ENCODE results near the gene ELMO1. TPM values are rescaled to one million over a fixed set of nuclear protein-coding genes. Genes with fewer than 3 reads are reported as not detected.
A peak's percentile ranks its signal among the peaks of the same experiment; 100 is the strongest.

The ELMO1 gene
- total RNA-seq, 4 donors from 2014 or later: 24.6 to 120 (median 71.9) TPM

- intact Hi-C loops (cut with DNase I; ENCODE audit: low total_unique reads): no loop called here
- in situ Hi-C loops (cut with MboI; ENCODE audit: low pct_ligation_motif_present in 1 of 4, low pct_unique_long_range_greater_than_20kb in 1 of 4, low sequenced_read_pairs in 3 of 4): loop anchor here in 3 of 4 donors (25.0 kb wide), 1 partner anchor 602 kb away; the partner anchor contains the start of gene NME8 (in 3 of the 3)
These were observed 213.7 kb downstream of the ELMO1 start for GRCh38 chr7:37234928-37235327.

GRCh38 chr7:37234334-37234733 lies 214.3 kb downstream of the ELMO1 start:
- no peak for TF ChIP-seq EP300 (IDR thresholded peaks at IDR 0.05; ENCODE audit: low read depth)
- no peak for TF ChIP-seq CTCF (IDR thresholded peaks at IDR 0.05)
- no peak for TF ChIP-seq POLR2A (IDR thresholded peaks at IDR 0.05)
- no peak for TF ChIP-seq POLR2AphosphoS5 (IDR thresholded peaks at IDR 0.05)
- Histone ChIP-seq H3K27me3 (no peaks in the 10 kb centered on the region), H3K4me3 (no peak overlapping the region), H3K36me3 (no peaks in the 10 kb centered on the region), H3K9me3 (no peaks in the 10 kb centered on the region), H3K4me1 (no peaks in the 10 kb centered on the region), H3K27ac (no peak overlapping the region)
- 81 to 82% methylated on average over 3 of the region's 3 CpGs for WGBS, 2 donors (ENCODE audit: low coverage in 1 of 2)
- no peak for DNase-seq
- intact Hi-C loops (cut with DNase I; ENCODE audit: low total_unique reads): no loop called here
- in situ Hi-C loops (cut with MboI; ENCODE audit: low pct_ligation_motif_present in 1 of 4, low pct_unique_long_range_greater_than_20kb in 1 of 4, low sequenced_read_pairs in 3 of 4): loop anchor here in 3 of 4 donors (25.0 kb wide), 1 partner anchor 603 kb away; the partner anchor contains the start of gene NME8 (in 3 of the 3)

More at GRCh38 chr7:37234928-37235327, 213.7 kb downstream of the ELMO1 start:
- TF ChIP-seq CTCF (IDR thresholded peaks at IDR 0.05) (peak; percentile 33 to 43 (median 35)), POLR2AphosphoS5 (IDR thresholded peaks at IDR 0.05) (no peak), EP300 (IDR thresholded peaks at IDR 0.05; ENCODE audit: low read depth) (no peak), POLR2A (IDR thresholded peaks at IDR 0.05) (no peak)
- Histone ChIP-seq H3K27me3 (no peaks in the 10 kb centered on the region), H3K4me1 (no peaks in the 10 kb centered on the region), H3K27ac (no peak overlapping the region), H3K9me3 (no peaks in the 10 kb centered on the region), H3K36me3 (no peaks in the 10 kb centered on the region), H3K4me3 (no peak overlapping the region)
- WGBS, 2 donors (ENCODE audit: low coverage in 1 of 2): 0 to 22% methylated on average over 1 of the region's 1 CpG
- no peak for DNase-seq

DNA sequence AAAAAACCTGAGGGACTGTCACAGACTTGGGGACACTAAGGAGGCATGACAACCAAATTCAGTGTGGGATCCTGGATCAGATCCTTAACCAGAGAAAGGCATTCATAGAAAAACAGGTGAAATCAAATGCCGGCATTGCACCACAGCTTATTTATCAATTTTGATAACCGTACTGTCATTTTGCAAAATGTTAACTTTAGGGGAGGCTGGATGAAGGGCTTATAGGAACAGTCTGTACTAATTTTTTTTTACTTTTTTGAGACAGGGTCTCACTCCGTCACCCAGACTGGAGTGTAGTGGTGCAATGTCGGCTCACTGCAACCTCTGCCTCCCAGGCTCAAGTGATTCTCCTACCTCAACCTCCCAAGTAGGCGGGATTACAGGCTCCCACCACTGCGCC lies 217.1 kb downstream of the ELMO1 start:
- in situ Hi-C loops (cut with MboI; ENCODE audit: low pct_ligation_motif_present in 1 of 4, low pct_unique_long_range_greater_than_20kb in 1 of 4, low sequenced_read_pairs in 3 of 4): loop anchor here in 3 of 4 donors (25.0 kb wide), 1 partner anchor 606 kb away; the partner anchor contains the start of gene NME8 (in 3 of the 3)
- H3K27ac ChIP-seq: no peak overlapping the region
- H3K36me3 ChIP-seq: no peaks in the 10 kb centered on the region
- no peak for DNase-seq
- no peak for TF ChIP-seq POLR2AphosphoS5 (IDR thresholded peaks at IDR 0.05)
- no peak for TF ChIP-seq POLR2A (IDR thresholded peaks at IDR 0.05)
- TF ChIP-seq EP300 (IDR thresholded peaks at IDR 0.05; ENCODE audit: low read depth): no peak
- no peak for TF ChIP-seq CTCF (IDR thresholded peaks at IDR 0.05)
- no peaks in the 10 kb centered on the region for H3K4me1 ChIP-seq
- 96 to 100% methylated on average over 2 to 6 of the region's 6 CpGs for WGBS, 2 donors (ENCODE audit: low coverage in 1 of 2)
- H3K4me3 ChIP-seq: no peak overlapping the region
- H3K9me3 ChIP-seq: no peaks in the 10 kb centered on the region
- no peaks in the 10 kb centered on the region for H3K27me3 ChIP-seq
- intact Hi-C loops (cut with DNase I; ENCODE audit: low total_unique reads): no loop called here

DNA sequence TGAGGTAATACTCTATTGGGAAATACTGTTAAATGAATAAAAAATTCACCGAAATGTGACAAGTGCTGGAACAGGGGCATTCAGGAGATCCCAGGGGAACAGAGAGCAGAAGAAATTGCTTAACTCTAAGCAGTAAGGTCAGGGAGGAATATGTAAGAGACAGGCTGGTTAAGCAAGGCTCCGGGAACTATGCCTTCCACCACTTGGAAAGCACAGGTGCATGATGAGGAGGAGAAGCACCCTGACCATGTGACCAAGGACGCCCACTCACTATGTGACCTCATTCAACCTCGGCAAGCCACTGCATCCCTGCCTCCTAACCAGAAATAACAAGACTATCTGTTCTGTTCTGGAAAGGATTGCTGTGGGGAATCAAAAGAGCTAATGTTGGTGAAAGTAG lies 218.4 kb downstream of the ELMO1 start:
- TF ChIP-seq POLR2AphosphoS5 (IDR thresholded peaks at IDR 0.05) (peak in 2 of 3 donors; percentile 17 to 35), EP300 (IDR thresholded peaks at IDR 0.05; ENCODE audit: low read depth) (no peak), POLR2A (IDR thresholded peaks at IDR 0.05) (no peak)
- in situ Hi-C loops (cut with MboI; ENCODE audit: low pct_ligation_motif_present in 1 of 4, low pct_unique_long_range_greater_than_20kb in 1 of 4, low sequenced_read_pairs in 3 of 4) (loop anchor here in 3 of 4 donors (25.0 kb wide), 1 partner anchor 607 kb away; the partner anchor contains the start of gene NME8 (in 3 of the 3)), intact Hi-C loops (cut with DNase I; ENCODE audit: low total_unique reads) (no loop called here)
- H3K27me3 ChIP-seq: no peaks in the 10 kb centered on the region
- no peak for DNase-seq
- H3K27ac ChIP-seq: no peak overlapping the region
- H3K4me3 ChIP-seq: no peak overlapping the region
- no peaks in the 10 kb centered on the region for H3K9me3 ChIP-seq
- 72 to 73% methylated on average over 2 to 4 of the region's 4 CpGs for WGBS, 2 donors (ENCODE audit: low coverage in 1 of 2)
- no peaks in the 10 kb centered on the region for H3K36me3 ChIP-seq
- H3K4me1 ChIP-seq: no peaks in the 10 kb centered on the region

Data from transverse colon (tissue), 4 donors.